Fibroblast of the aortic adventitia (primary cell): ENCODE data around the gene FGFRL1. TPM values are rescaled to one million over a fixed set of nuclear protein-coding genes. Genes with fewer than 3 reads are reported as not detected.

Experiments
- DNase-seq: peaks from one replicate; pipeline ENCODE4 v3.0.0-alpha.2; 2010; ENCODE audit warnings: low read depth
- H3K4me3 ChIP-seq: 2 replicates; pipeline ENCODE4 v1.5.1; 2011; ENCODE audit warnings: low read depth, mild to moderate bottlenecking, control low read depth, low read length, moderate library complexity
- CTCF ChIP-seq: IDR thresholded peaks from 2 replicates; pipeline ENCODE4 v1.5.1; 2011; ENCODE audit warnings: mild to moderate bottlenecking, low read length, control low read depth, inconsistent platforms; ENCODE audit not compliant: insufficient read depth
- total RNA-seq: library from RNA; depleted of rRNA; stranded (reverse); fragments of >200 nt; gene quantifications from 2 replicates; pipeline ENCODE4 v1.2.3, GENCODE V29; 2012; ENCODE audit warnings: low replicate concordance

FGFRL1 gene
- total RNA-seq, 1 donor: 27.4 TPM

GRCh38 chr4:986879-987623, 24.4 kb upstream of the FGFRL1 start, which contains the start of gene IDUA:
Gene IDUA (plus strand): TSS chr4:987044. CDS start chr4:987085, 41 bp downstream.
- DNase-seq: peak; percentile 48
- TF ChIP-seq CTCF: peak; percentile 52
- peak within 1 kb of the TSS; percentile 83 for H3K4me3 ChIP-seq

- H3K4me3 ChIP-seq: peak overlapping the region; percentile 83
- TF ChIP-seq CTCF: no peak
- DNase-seq: peak; percentile 48
These were observed 23.6 kb upstream of the FGFRL1 start for GRCh38 chr4:987624-988513.

- no peak overlapping the region for H3K4me3 ChIP-seq
- DNase-seq: no peak
- TF ChIP-seq CTCF: no peak
These were observed 22.4 kb upstream of the FGFRL1 start for GRCh38 chr4:988726-989721.

GRCh38 chr4:989722-990471, 21.5 kb upstream of the FGFRL1 start:
- no peak overlapping the region for H3K4me3 ChIP-seq
- DNase-seq: no peak
- no peak for TF ChIP-seq CTCF

- no peak for TF ChIP-seq CTCF
- no peak overlapping the region for H3K4me3 ChIP-seq
- no peak for DNase-seq
These were observed 20.6 kb upstream of the FGFRL1 start for GRCh38 chr4:990746-991367.
